Loucy (cell line): ENCODE measurements around the gene SLC4A5.

Source experiments
- H2AFZ ChIP-seq: fragments of 200-600 bp; sonication (generic); 2 replicates; pipeline ENCODE4 v1.6.0; 2016; ENCODE audit warnings: antibody characterized with exemption, mild to moderate bottlenecking, low read length, moderate library complexity
- H3F3A ChIP-seq: fragments of 200-600 bp; 2 replicates; pipeline ENCODE4 v1.6.0; 2016; ENCODE audit warnings: antibody characterized with exemption, low read depth, mild to moderate bottlenecking
- H3K27me3 ChIP-seq: fragments of 200-600 bp; sonication (generic); 2 replicates; pipeline ENCODE4 v1.6.1; 2014; ENCODE audit warnings: low read length, mild to moderate bottlenecking; ENCODE audit not compliant: insufficient read depth, poor library complexity, severe bottlenecking
- H3K36me3 ChIP-seq: fragments of 200-600 bp; sonication (generic); 2 replicates; pipeline ENCODE4 v1.6.1; 2016; ENCODE audit warnings: low read length; ENCODE audit not compliant: insufficient read depth
- H3K4me1 ChIP-seq: fragments of 200-600 bp; sonication (generic); 2 replicates; pipeline ENCODE4 v1.5.1; 2014; ENCODE audit warnings: low read length, mild to moderate bottlenecking; ENCODE audit not compliant: insufficient read depth, poor library complexity, severe bottlenecking
- H3K4me2 ChIP-seq: fragments of 200-600 bp; sonication (generic); 2 replicates; pipeline ENCODE4 v1.6.0; 2014; ENCODE audit warnings: antibody characterized with exemption, low read length, low read depth, mild to moderate bottlenecking; ENCODE audit not compliant: poor library complexity, severe bottlenecking
- H3K4me3 ChIP-seq: fragments of 200-600 bp; sonication (generic); 2 replicates; pipeline ENCODE4 v1.5.1; 2014; ENCODE audit warnings: low read length, mild to moderate bottlenecking, mixed read lengths; ENCODE audit not compliant: poor library complexity, severe bottlenecking
- H3K79me2 ChIP-seq: fragments of 200-600 bp; sonication (generic); 2 replicates; pipeline ENCODE4 v1.6.1; 2014; ENCODE audit warnings: low read length; ENCODE audit not compliant: insufficient read depth
- H3K9ac ChIP-seq: fragments of 200-600 bp; sonication (generic); 2 replicates; pipeline ENCODE4 v1.6.0; 2014; ENCODE audit warnings: mild to moderate bottlenecking, low read depth, low read length, moderate library complexity; ENCODE audit not compliant: poor library complexity, severe bottlenecking
- H3K9me2 ChIP-seq: fragments of 200-600 bp; sonication (generic); replicated peaks from 2 replicates; pipeline ENCODE4 v1.6.1; 2016; ENCODE audit warnings: low read depth, low read length, mixed read lengths
- H3K9me3 ChIP-seq: fragments of 200-600 bp; sonication (generic); 2 replicates; pipeline ENCODE4 v1.6.1; 2014; ENCODE audit warnings: mild to moderate bottlenecking, antibody characterized with exemption, low read length, low read depth; ENCODE audit not compliant: insufficient read depth
- H4K20me1 ChIP-seq: fragments of 200-600 bp; sonication (generic); 2 replicates; pipeline ENCODE4 v1.6.0; 2014; ENCODE audit warnings: antibody characterized with exemption, low read length, mild to moderate bottlenecking; ENCODE audit not compliant: insufficient read depth, poor library complexity, severe bottlenecking
- EZH2phosphoT487 ChIP-seq: fragments of 200-600 bp; IDR thresholded peaks from 2 replicates; pipeline ENCODE4 v1.6.1; 2018; ENCODE audit warnings: antibody characterized with exemption, mild to moderate bottlenecking, moderate library complexity, borderline replicate concordance
- TF ChIP-seq, protein P1 (sequence below): fragments of 200-600 bp; sonication (generic); conservative IDR thresholded peaks from 2 replicates; pipeline ENCODE4 v1.5.1; 2014; ENCODE audit warnings: mild to moderate bottlenecking, antibody characterized with exemption, low read length

Gene SLC4A5

DNA sequence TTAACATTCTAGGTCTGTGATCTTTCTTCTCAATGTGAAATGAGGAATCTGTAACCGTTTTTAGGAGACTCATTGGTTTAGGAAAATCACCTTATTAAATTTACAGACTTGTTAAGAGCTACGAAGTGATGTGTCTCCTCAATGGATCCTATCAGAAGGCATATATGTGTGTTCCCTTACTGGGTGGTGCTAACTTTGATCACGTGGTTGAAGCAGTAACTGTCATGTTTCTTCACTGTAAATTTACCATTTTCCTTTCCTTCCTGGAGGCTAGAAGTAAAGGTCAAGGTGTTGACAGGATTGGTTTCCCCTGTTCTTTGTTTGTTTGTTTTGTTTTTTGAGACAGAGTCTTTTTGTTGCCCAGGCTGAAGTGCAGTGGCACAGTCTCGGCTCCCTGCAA, 146.2 kb downstream of the SLC4A5 start:
- Histone ChIP-seq H3K4me2 (no peak overlapping the region), H3K36me3 (no peaks in the 10 kb centered on the region), H3K4me1 (peaks cover 38% of the 10 kb centered on the region), H2AFZ (no peak overlapping the region), H3K9ac (no peak overlapping the region), H3K79me2 (peaks cover 31% of the 10 kb centered on the region), H3K4me3 (no peak overlapping the region), H3K27me3 (no peaks in the 10 kb centered on the region), H3K9me3 (no peaks in the 10 kb centered on the region), H4K20me1 (peaks cover 30% of the 10 kb centered on the region), H3K9me2 (no peaks in the 10 kb centered on the region), H3F3A (no peaks in the 10 kb centered on the region)
- TF ChIP-seq, protein P1, sequence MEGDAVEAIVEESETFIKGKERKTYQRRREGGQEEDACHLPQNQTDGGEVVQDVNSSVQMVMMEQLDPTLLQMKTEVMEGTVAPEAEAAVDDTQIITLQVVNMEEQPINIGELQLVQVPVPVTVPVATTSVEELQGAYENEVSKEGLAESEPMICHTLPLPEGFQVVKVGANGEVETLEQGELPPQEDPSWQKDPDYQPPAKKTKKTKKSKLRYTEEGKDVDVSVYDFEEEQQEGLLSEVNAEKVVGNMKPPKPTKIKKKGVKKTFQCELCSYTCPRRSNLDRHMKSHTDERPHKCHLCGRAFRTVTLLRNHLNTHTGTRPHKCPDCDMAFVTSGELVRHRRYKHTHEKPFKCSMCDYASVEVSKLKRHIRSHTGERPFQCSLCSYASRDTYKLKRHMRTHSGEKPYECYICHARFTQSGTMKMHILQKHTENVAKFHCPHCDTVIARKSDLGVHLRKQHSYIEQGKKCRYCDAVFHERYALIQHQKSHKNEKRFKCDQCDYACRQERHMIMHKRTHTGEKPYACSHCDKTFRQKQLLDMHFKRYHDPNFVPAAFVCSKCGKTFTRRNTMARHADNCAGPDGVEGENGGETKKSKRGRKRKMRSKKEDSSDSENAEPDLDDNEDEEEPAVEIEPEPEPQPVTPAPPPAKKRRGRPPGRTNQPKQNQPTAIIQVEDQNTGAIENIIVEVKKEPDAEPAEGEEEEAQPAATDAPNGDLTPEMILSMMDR: no peak
- no peak for TF ChIP-seq EZH2phosphoT487

DNA sequence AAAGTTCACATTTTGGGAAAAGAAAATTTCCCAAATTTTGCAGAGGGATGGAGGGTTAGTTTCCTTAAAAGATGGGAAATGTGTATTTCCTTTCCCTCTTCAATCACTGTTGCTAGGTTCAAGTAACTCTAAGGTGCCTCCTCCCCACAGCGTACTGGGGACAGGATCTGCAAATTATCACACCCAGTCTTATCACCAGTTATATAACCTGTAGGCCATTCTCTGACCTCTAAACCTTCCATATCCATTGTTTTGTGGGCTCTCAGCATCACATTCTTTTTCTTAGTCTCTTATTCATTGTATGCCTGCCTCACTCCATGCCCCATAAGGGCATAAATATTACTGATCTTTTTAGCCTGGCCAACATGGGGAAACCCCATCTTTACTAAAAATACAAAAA, 148.4 kb downstream of the SLC4A5 start:
- H3K4me1 ChIP-seq: peaks cover 15% of the 10 kb centered on the region
- no peak overlapping the region for H3K9ac ChIP-seq
- H2AFZ ChIP-seq: no peak overlapping the region
- H3K4me3 ChIP-seq: no peak overlapping the region
- H3K9me2 ChIP-seq: no peaks in the 10 kb centered on the region
- no peaks in the 10 kb centered on the region for H3K9me3 ChIP-seq
- H3F3A ChIP-seq: no peaks in the 10 kb centered on the region
- H4K20me1 ChIP-seq: peaks cover 7% of the 10 kb centered on the region
- no peaks in the 10 kb centered on the region for H3K36me3 ChIP-seq
- TF ChIP-seq, protein P1: no peak
- no peak for TF ChIP-seq EZH2phosphoT487
- peaks cover 8% of the 10 kb centered on the region for H3K79me2 ChIP-seq
- H3K4me2 ChIP-seq: no peak overlapping the region
- H3K27me3 ChIP-seq: no peaks in the 10 kb centered on the region

DNA sequence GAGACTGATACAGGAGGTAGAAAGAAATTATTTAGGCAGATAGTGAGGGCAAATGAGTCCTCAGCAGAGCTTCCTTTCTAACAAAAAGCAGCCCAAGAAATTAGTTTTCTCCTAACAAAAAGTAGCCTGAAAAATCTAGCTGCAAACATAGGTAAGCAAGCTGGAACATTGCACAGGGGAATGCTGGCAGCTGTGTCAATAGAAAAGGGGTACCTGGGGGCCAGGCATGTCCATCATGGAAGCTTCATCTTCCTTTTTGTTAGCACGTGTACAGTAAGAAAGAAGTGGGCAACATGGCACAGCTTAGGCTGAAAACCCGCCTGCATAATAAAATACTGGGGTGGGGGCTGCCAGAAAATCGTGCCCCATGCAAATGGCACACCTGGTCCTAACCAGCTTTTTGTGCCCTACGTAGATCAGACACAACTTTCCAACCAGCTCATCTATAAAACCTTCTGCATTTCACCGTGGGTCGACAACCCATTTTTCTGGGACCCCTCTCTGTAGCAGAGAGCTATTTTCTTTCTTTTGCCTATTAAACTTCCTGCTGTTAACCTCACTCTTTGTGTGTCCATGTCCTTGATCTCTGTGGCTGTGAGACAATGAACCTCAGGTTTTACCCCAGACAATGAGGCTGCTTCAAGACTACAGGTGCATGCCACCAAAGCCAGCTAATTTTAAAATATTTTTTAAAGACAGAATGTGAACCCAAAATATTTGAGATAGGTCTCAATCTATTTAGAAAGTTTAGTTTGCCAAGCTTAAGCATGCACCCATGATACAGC, 151.4 kb downstream of the SLC4A5 start:
- Histone ChIP-seq H3K4me1 (peaks cover 2% of the 10 kb centered on the region), H3K4me3 (no peak overlapping the region), H3F3A (no peaks in the 10 kb centered on the region), H3K9ac (no peak overlapping the region), H3K9me2 (no peaks in the 10 kb centered on the region), H3K36me3 (no peaks in the 10 kb centered on the region), H3K79me2 (no peaks in the 10 kb centered on the region), H3K4me2 (no peak overlapping the region), H4K20me1 (no peaks in the 10 kb centered on the region), H3K27me3 (no peaks in the 10 kb centered on the region), H3K9me3 (no peaks in the 10 kb centered on the region), H2AFZ (0 out of 2 replicates have a peak overlapping the region, but pooled peaks have one; percentile 28)
- TF ChIP-seq EZH2phosphoT487: no peak
- TF ChIP-seq, protein P1: no peak
